ENCODE results near the gene COX6A2. TPM values are rescaled to one million over a fixed set of nuclear protein-coding genes. Genes with fewer than 3 reads are reported as not detected.
A peak's percentile ranks its signal among the peaks of the same experiment; 100 is the strongest.

The COX6A2 gene
- polyA plus RNA-seq, 1 of the 3 experiments (the other 2 are of a cell fraction), result not detected

- peak; percentile 99 for TF ChIP-seq ELF1 (IDR thresholded peaks at IDR 0.05)
- no peak for TF ChIP-seq RCOR1 (IDR thresholded peaks at IDR 0.05; ENCODE audit: low read length)
- TF ChIP-seq, protein P1, sequence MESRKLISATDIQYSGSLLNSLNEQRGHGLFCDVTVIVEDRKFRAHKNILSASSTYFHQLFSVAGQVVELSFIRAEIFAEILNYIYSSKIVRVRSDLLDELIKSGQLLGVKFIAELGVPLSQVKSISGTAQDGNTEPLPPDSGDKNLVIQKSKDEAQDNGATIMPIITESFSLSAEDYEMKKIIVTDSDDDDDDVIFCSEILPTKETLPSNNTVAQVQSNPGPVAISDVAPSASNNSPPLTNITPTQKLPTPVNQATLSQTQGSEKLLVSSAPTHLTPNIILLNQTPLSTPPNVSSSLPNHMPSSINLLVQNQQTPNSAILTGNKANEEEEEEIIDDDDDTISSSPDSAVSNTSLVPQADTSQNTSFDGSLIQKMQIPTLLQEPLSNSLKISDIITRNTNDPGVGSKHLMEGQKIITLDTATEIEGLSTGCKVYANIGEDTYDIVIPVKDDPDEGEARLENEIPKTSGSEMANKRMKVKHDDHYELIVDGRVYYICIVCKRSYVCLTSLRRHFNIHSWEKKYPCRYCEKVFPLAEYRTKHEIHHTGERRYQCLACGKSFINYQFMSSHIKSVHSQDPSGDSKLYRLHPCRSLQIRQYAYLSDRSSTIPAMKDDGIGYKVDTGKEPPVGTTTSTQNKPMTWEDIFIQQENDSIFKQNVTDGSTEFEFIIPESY (IDR thresholded peaks at IDR 0.05; ENCODE audit: borderline replicate concordance, low read depth), result 0 out of 2 replicates have a peak, but pooled peaks have one; percentile 54
- peak; percentile 94 for TF ChIP-seq MXI1 (IDR thresholded peaks at IDR 0.05; ENCODE audit: low read depth, low read length)
- TF ChIP-seq, protein P2, sequence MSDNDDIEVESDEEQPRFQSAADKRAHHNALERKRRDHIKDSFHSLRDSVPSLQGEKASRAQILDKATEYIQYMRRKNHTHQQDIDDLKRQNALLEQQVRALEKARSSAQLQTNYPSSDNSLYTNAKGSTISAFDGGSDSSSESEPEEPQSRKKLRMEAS (IDR thresholded peaks at IDR 0.05; ENCODE audit: low read depth), result peak; percentile 97
- no peak for TF ChIP-seq PBX3 (IDR thresholded peaks at IDR 0.05)
Observed at GRCh38 chr16:31458844-31459686, 30.9 kb upstream of the COX6A2 start, which contains the start of gene ARMC5 (continued).

- TF ChIP-seq, protein P2 (IDR thresholded peaks at IDR 0.05; ENCODE audit: low read depth), result peak; percentile 68
- no peak for TF ChIP-seq MEF2A (IDR thresholded peaks at IDR 0.05; ENCODE audit: borderline replicate concordance, low read depth)
- TF ChIP-seq PBX3 (IDR thresholded peaks at IDR 0.05), result no peak
- no peak for TF ChIP-seq USF1 (IDR thresholded peaks at IDR 0.05; ENCODE audit: borderline replicate concordance, low read depth)
- no peak for TF ChIP-seq YY1 (IDR thresholded peaks at IDR 0.05; ENCODE audit: low read depth)
- no peak for TF ChIP-seq RFX5 (IDR thresholded peaks at IDR 0.05; ENCODE audit: low read length)
- DNase-seq, result peak; percentile 58
- Histone ChIP-seq H3K4me1 (ENCODE audit: control insufficient read depth in 1 of 2, insufficient read depth in 2 of 2, low read depth in 1 of 2, low read length in 1 of 2) (peaks cover 38 to 43% of the 10 kb centered on the region in 2 experiments; a peak in 2 of 4 replicates), H3K27me3 (ENCODE audit: insufficient read depth) (no peaks in the 10 kb centered on the region), H3K27ac (ENCODE audit: low read depth in 2 of 2, low read length in 1 of 2) (peak overlapping the region; percentile 96 to 97), H3K36me3 (replicated peaks in 1 of 2; ENCODE audit: control insufficient read depth in 1 of 2, insufficient read depth in 2 of 2, low read length in 1 of 2) (peaks cover 10% of the 10 kb centered on the region in 2 experiments), H3K79me2 (ENCODE audit: insufficient read depth) (peaks cover 58% of the 10 kb centered on the region), H3F3A (replicated peaks; ENCODE audit: insufficient read depth) (peaks cover 22% of the 10 kb centered on the region), H3K9me2 (no peaks in the 10 kb centered on the region), H4K20me1 (ENCODE audit: insufficient read depth) (peaks cover 34% of the 10 kb centered on the region), H3K9ac (peak overlapping the region; percentile 98), H2AFZ (ENCODE audit: low read depth) (no peak overlapping the region), H3K4me2 (peak overlapping the region; percentile 92), H3K9me3 (no peaks in the 10 kb centered on the region), H3K4me3 (ENCODE audit: low read depth in 2 of 2, low read length in 1 of 2) (peak overlapping the region; percentile 72 to 74)
- WGBS (ENCODE audit: low lambda C conversion rate), result 3% methylated on average over 17 of the region's 42 CpGs
- ChIA-PET CTCF (interaction anchor here (0.7 to 8.0 kb wide), 17 partner anchors 12 to 502 kb away, joined by 3 to 80 read pairs (median 4); partner anchors contain the start of genes COX6A2, HSD3B7, RUSF1 and TGFB1I1), POLR2A (interaction anchor here (0.9 to 3.6 kb wide), 10 partner anchors 7 to 384 kb away, joined by 3 to 15 read pairs (median 4); partner anchors contain the start of genes KAT8, RUSF1, TGFB1I1 and ZNF646)
Observed at GRCh38 chr16:31458073-31458843, 30.1 kb upstream of the COX6A2 start.
